Stimulated activated naive CD4-positive, alpha-beta T cell (primary cell): ENCODE data around the gene SKI.
"Not testable (repeated sequence)": the region's sequence is repeated elsewhere in the genome, so short reads cannot be mapped to it uniquely, and the experiment has no call there.

Experiments
- DNase-seq, 6 experiments: peaks; one replicate each; lab custom pipeline; 2025; lab: John Stamatoyannopoulos, UW

Gene SKI

GRCh38 chr1:2242814-2243725 lies 15.0 kb downstream of the SKI start:
- DNase-seq = no peak

- DNase-seq = not testable (repeated sequence)
Observed at GRCh38 chr1:2247045-2247394, 18.9 kb downstream of the SKI start.

- DNase-seq = no peak
Observed at GRCh38 chr1:2247760-2248126, 19.6 kb downstream of the SKI start.

GRCh38 chr1:2248127-2248826 lies 20.2 kb downstream of the SKI start:
- DNase-seq = no peak

GRCh38 chr1:2248854-2249558 lies 20.9 kb downstream of the SKI start:
- no peak for DNase-seq

- DNase-seq = no peak
Observed at GRCh38 chr1:2249559-2249906, 21.4 kb downstream of the SKI start.

GRCh38 chr1:2250721-2251281 lies 22.7 kb downstream of the SKI start:
- DNase-seq = no peak

- no peak for DNase-seq
Observed at GRCh38 chr1:2251363-2251762, 23.2 kb downstream of the SKI start.

GRCh38 chr1:2251786-2252185 lies 23.7 kb downstream of the SKI start:
- peak in 3 of 6 experiments; percentile 25 to 38 (median 34) for DNase-seq

- DNase-seq = no peak
Observed at GRCh38 chr1:2252423-2252822, 24.3 kb downstream of the SKI start.

- DNase-seq = no peak
Observed at GRCh38 chr1:2253036-2253796, 25.1 kb downstream of the SKI start.

GRCh38 chr1:2253797-2254480 lies 25.8 kb downstream of the SKI start:
- DNase-seq = no peak

- peak in 1 of 6 experiments; percentile 53 for DNase-seq
Observed at GRCh38 chr1:2255047-2255419, 26.9 kb downstream of the SKI start.

GRCh38 chr1:2255420-2256369 lies 27.6 kb downstream of the SKI start:
- peak; percentile 71 to 100 (median 94) for DNase-seq

GRCh38 chr1:2256435-2257244 lies 28.5 kb downstream of the SKI start:
- DNase-seq = peak in 2 of 6 experiments; percentile 30 to 62

- DNase-seq = no peak
Observed at GRCh38 chr1:2257245-2257627, 29.1 kb downstream of the SKI start.

- DNase-seq = peak in 1 of 6 experiments; percentile 34
Observed at GRCh38 chr1:2258122-2258681, 30.1 kb downstream of the SKI start.

- peak; percentile 55 to 78 (median 68) for DNase-seq
Observed at GRCh38 chr1:2258996-2259395, 30.9 kb downstream of the SKI start.
